Mesodermal cell (in vitro differentiated cells): ENCODE data around the gene TRIO.
A peak's percentile ranks its signal among the peaks of the same experiment; 100 is the strongest.
"Not testable (repeated sequence)": the region's sequence is repeated elsewhere in the genome, so short reads cannot be mapped to it uniquely, and the experiment has no call there.

Source experiments
- H3K27ac ChIP-seq: 2 replicates; pipeline ENCODE4 v1.7.0; 2013; ENCODE audit warnings: mild to moderate bottlenecking, low read depth, low read length, moderate library complexity; ENCODE audit not compliant: severe bottlenecking
- H3K36me3 ChIP-seq: 2 replicates; pipeline ENCODE4 v1.7.1; 2013; ENCODE audit warnings: mild to moderate bottlenecking, low read length, moderate library complexity; ENCODE audit not compliant: control insufficient read depth, insufficient read depth
- H3K4me1 ChIP-seq: one replicate; pipeline ENCODE4 v1.7.1; 2013; ENCODE audit warnings: mild to moderate bottlenecking, low read length; ENCODE audit not compliant: insufficient read depth, control insufficient read depth, poor library complexity, severe bottlenecking
- H3K4me3 ChIP-seq: 2 replicates; pipeline ENCODE4 v1.7.0; 2013; ENCODE audit warnings: low read length, control low read depth, mild to moderate bottlenecking; ENCODE audit not compliant: insufficient read depth, poor library complexity, severe bottlenecking; ENCODE audit errors: extremely low read depth
- H3K9me3 ChIP-seq: 2 replicates; pipeline ENCODE4 v1.7.1; 2013; ENCODE audit warnings: mild to moderate bottlenecking, low read length, moderate library complexity; ENCODE audit not compliant: control insufficient read depth
- WGBS, 2 experiments: methylation state at CpG; one replicate each; pipeline ENCODE4 v1.1.5; 2013; ENCODE audit warnings: missing lambda C conversion rate in 2 of 2; ENCODE audit not compliant: insufficient coverage in 2 of 2; 5-methylcytosine and 5-hydroxymethylcytosine counted together

Gene TRIO

GRCh38 chr5:14200312-14200990 is 57.3 kb downstream of the TRIO start:
- 91 to 95% methylated on average over 8 to 11 of the region's 11 CpGs for WGBS, 2 experiments
- no peak overlapping the region for H3K4me3 ChIP-seq
- H3K36me3 ChIP-seq, result no peaks in the 10 kb centered on the region
- H3K27ac ChIP-seq, result no peak overlapping the region
- no peaks in the 10 kb centered on the region for H3K9me3 ChIP-seq
- H3K4me1 ChIP-seq, result peaks cover 53% of the 10 kb centered on the region

- Histone ChIP-seq H3K27ac (no peak overlapping the region), H3K4me3 (no peak overlapping the region), H3K9me3 (no peaks in the 10 kb centered on the region), H3K36me3 (no peaks in the 10 kb centered on the region), H3K4me1 (peaks cover 57% of the 10 kb centered on the region)
- WGBS, 2 experiments, result 83 to 100% methylated on average over 1 to 2 of the region's 7 CpGs
Measured at GRCh38 chr5:14201325-14202045, 58.3 kb downstream of the TRIO start.

- H3K9me3 ChIP-seq, result no peaks in the 10 kb centered on the region
- no peak overlapping the region for H3K27ac ChIP-seq
- H3K4me3 ChIP-seq, result no peak overlapping the region
- no peaks in the 10 kb centered on the region for H3K36me3 ChIP-seq
- H3K4me1 ChIP-seq, result peaks cover 50% of the 10 kb centered on the region
- WGBS, 2 experiments, result 86 to 92% methylated on average over 5 of the region's 6 CpGs
Measured at GRCh38 chr5:14202462-14202861, 59.3 kb downstream of the TRIO start.

DNA sequence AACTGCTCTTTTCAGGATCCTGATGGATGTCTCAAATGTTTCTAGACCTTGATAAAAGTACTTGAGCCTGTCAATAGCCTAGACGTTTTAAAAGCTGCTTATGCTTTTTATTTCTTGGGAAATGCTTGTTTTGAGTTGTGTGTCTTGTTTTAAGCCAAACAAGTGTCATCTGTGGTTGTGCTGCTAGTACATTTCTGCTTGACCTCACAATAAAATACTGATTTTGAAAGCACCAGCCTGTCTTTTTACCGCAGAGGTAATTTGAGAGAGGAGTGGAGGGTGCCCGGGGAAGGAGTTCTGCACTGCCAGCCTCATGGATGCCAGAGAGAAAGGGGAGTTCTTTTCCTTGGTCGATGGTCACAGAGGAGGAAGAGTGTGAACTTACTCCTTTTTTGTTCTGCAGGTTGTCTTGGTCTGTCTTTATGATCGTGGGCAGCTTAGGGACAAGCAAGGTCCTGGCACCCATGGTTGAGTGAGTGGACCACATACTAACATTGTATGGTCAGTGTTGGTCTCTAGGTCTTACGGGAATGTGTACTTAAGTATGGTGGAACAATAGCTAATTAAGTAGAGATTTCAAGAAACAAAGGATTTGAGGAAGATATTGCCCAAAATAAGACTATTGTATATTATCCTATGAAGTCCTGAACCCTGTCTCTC is 61.0 kb downstream of the TRIO start:
- no peaks in the 10 kb centered on the region for H3K9me3 ChIP-seq
- H3K27ac ChIP-seq, result peak overlapping the region; percentile 7
- WGBS, 2 experiments, result 87 to 92% methylated on average over 3 to 4 of the region's 6 CpGs
- H3K4me3 ChIP-seq, result no peak overlapping the region
- peaks cover 61% of the 10 kb centered on the region for H3K4me1 ChIP-seq
- no peaks in the 10 kb centered on the region for H3K36me3 ChIP-seq

- Histone ChIP-seq H3K4me3 (no peak overlapping the region), H3K4me1 (peaks cover 63% of the 10 kb centered on the region), H3K9me3 (no peaks in the 10 kb centered on the region), H3K27ac (no peak overlapping the region), H3K36me3 (no peaks in the 10 kb centered on the region)
- 39 to 47% methylated on average over 3 to 4 of the region's 9 CpGs for WGBS, 2 experiments
Measured at GRCh38 chr5:14204785-14205321, 61.7 kb downstream of the TRIO start.

- 87 to 98% methylated on average over 4 of the region's 11 CpGs for WGBS, 2 experiments
- Histone ChIP-seq H3K4me1 (peaks cover 58% of the 10 kb centered on the region), H3K27ac (no peak overlapping the region), H3K9me3 (no peaks in the 10 kb centered on the region), H3K36me3 (no peaks in the 10 kb centered on the region), H3K4me3 (no peak overlapping the region)
Measured at GRCh38 chr5:14206028-14206725, 63.0 kb downstream of the TRIO start.

- WGBS, 2 experiments, result 100% methylated on average over 1 of the region's 3 CpGs; no CpG with 5 or more reads in 1 of the 2 experiments
- not testable (repeated sequence) for H3K36me3 ChIP-seq, H3K27ac ChIP-seq, H3K9me3 ChIP-seq, H3K4me3 ChIP-seq
- peaks cover 53% of the 10 kb centered on the region for H3K4me1 ChIP-seq
Measured at GRCh38 chr5:14207428-14207827, 64.3 kb downstream of the TRIO start.

DNA sequence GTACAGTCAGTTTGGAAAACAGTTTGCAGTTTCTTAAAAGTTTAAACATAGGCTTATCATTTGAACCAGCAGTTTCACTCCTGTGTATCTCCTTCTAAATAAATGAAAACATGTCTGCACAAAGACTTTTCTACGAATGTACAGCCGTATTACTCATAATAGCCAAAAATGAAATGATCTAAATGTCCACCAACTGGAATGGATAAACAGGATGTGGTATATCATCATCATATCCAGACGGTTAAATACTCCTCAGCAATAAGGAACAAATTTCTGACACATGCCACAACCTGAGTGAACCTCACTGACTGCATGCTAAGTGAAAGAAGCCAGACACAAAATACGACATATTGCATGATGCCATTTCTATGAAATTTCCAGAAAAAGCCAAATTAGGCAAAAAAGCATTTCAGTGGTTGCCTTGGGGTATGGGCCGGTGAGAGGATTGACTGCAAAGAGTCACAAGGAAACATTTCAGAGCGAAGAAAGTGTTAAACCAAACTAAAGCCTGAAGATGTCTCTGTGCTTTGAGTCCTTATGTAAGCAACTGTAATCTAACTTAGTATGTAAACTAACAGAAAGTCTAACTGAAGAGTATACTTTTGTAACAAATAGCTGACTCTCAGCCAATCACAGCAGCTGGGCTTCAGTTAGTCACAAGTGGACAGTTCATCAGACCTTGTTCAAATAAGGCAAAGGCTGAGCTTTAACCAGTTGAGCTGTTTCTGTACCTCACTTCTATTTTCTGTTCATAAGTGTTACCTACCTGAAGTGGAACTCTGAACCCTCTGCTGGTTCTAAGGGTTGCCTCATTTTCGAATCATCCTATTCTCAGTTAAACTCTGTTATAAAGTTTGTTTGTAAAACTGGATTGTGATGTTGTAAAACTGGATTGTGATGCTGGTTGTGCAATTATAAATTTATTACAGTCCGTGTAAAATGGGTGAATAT is 65.2 kb downstream of the TRIO start:
- peak overlapping the region; percentile 26 for H3K27ac ChIP-seq

GRCh38 chr5:14209222-14209822 is 66.2 kb downstream of the TRIO start:
- Histone ChIP-seq H3K9me3 (no peaks in the 10 kb centered on the region), H3K36me3 (peaks cover 7% of the 10 kb centered on the region), H3K27ac (no peak overlapping the region), H3K4me1 (peaks cover 44% of the 10 kb centered on the region), H3K4me3 (no peak overlapping the region)
- WGBS, 2 experiments, result 100% methylated on average over 1 of the region's 9 CpGs; no CpG with 5 or more reads in 1 of the 2 experiments

More for the DNA sequence above, 65.2 kb downstream of the TRIO start:
- 91 to 94% methylated on average over 4 to 6 of the region's 8 CpGs for WGBS, 2 experiments
- peaks cover 45% of the 10 kb centered on the region for H3K4me1 ChIP-seq
- no peaks in the 10 kb centered on the region for H3K9me3 ChIP-seq
- H3K36me3 ChIP-seq, result no peaks in the 10 kb centered on the region
- H3K4me3 ChIP-seq, result no peak overlapping the region
